Tibial nerve (tissue), 4 donors: ENCODE measurements around the gene TNPO1. TPM values are rescaled to one million over a fixed set of nuclear protein-coding genes. Genes with fewer than 3 reads are reported as not detected.

Source experiments
- DNase-seq, 2 donors: peaks; one replicate each; pipeline ENCODE4 v3.0.0-alpha.2; 2019; ENCODE audit warnings: low spot score in 2 of 2
- H3K27ac ChIP-seq, 4 donors: fragments of 200-600 bp; sonication (generic) in 3 of 4; one replicate each; pipeline ENCODE4 v1.5.1; 2017 to 2019; ENCODE audit warnings: mild to moderate bottlenecking in 1 of 4
- H3K27me3 ChIP-seq, 2 donors: fragments of 200-600 bp; sonication (generic) in 1 of 2; one replicate each; pipeline versions ENCODE4 v1.5.1 to v1.6.0; 2017 to 2019
- H3K36me3 ChIP-seq, 3 donors: fragments of 200-600 bp; sonication (generic); one replicate each; pipeline ENCODE4 v1.5.1; 2018 to 2019
- H3K4me1 ChIP-seq, 4 donors: fragments of 200-600 bp; sonication (generic) in 3 of 4; one replicate each; pipeline ENCODE4 v1.5.1; 2017 to 2019
- H3K4me3 ChIP-seq, 4 donors: fragments of 200-600 bp; sonication (generic) in 3 of 4; one replicate each; pipeline ENCODE4 v1.5.1; 2017 to 2019; ENCODE audit warnings: mild to moderate bottlenecking in 1 of 4, moderate library complexity in 1 of 4
- H3K9me3 ChIP-seq, 4 donors: fragments of 200-600 bp; sonication (generic) in 3 of 4; one replicate each; pipeline ENCODE4 v1.5.1; 2017 to 2019
- EP300 ChIP-seq, 2 donors: sonication (generic); formaldehyde crosslinking; IDR thresholded peaks; one replicate each; pipeline ENCODE4 v1.6.1; 2017; ENCODE audit warnings: antibody characterized with exemption in 2 of 2, mild to moderate bottlenecking in 1 of 2
- POLR2A ChIP-seq, 2 donors: fragments of 450-650 bp; IDR thresholded peaks; one replicate each; pipeline ENCODE4 v1.6.1; 2017; ENCODE audit warnings: antibody characterized with exemption in 2 of 2, mild to moderate bottlenecking in 2 of 2, moderate library complexity in 2 of 2
- whole genome bisulfite sequencing, 2 donors: methylation state at CpG; one replicate each; pipeline ENCODE4 v1.1.5; 2018; 5-methylcytosine and 5-hydroxymethylcytosine counted together
- total RNA-seq, 4 donors: library from RNA; depleted of rRNA; stranded (reverse); fragments of >200 nt; gene quantifications; one replicate each; pipeline ENCODE4 v1.1.0, GENCODE V29; 2016
- TF ChIP-seq, protein P1 (sequence below), 5 experiments: fragments of 200-600 bp in 3 of 5; fragments of 450-650 bp in 2 of 5; sonication (generic) in 3 of 5; IDR thresholded peaks; one replicate each; pipeline ENCODE4 v1.5.1; 2016 to 2019; ENCODE audit warnings: antibody characterized with exemption in 5 of 5, mild to moderate bottlenecking in 3 of 5, moderate library complexity in 2 of 5

Gene TNPO1
- total RNA-seq, 4 donors from 2014 or later = 58.2 to 106 (median 81.4) TPM

DNA sequence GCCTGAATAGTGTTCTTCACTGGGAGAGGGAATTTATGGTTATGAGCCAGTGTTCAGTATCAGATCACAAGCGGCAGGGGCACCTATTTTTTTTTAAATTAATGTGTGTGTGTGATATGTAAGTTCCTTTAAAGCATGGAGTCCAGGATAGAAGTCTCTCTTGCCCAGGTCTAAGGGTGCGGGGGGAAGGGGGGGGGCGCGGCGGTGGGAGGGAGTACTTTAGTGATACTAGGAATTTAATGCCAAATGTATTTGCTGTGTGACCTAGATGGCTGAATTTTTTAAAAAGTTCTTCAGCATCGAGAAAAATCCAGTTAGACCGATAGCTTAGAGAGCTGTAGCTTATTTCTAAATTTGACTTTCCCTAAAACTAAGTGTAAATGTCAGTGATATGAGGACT, 137.9 kb downstream of the TNPO1 start:
- 81 to 85% methylated on average over 7 of the region's 7 CpGs for WGBS, 2 donors
- DNase-seq = no peak
- Histone ChIP-seq H3K9me3 (no peaks in the 10 kb centered on the region), H3K36me3 (no peaks in the 10 kb centered on the region), H3K4me3 (peak overlapping the region in 1 of 4 donors; percentile 93), H3K4me1 (peaks cover 0 to 44% (median 18%) of the 10 kb centered on the region in 4 donors), H3K27me3 (no peaks in the 10 kb centered on the region), H3K27ac (peak overlapping the region; percentile 86 to 99 (median 97))
- TF ChIP-seq, protein P1, sequence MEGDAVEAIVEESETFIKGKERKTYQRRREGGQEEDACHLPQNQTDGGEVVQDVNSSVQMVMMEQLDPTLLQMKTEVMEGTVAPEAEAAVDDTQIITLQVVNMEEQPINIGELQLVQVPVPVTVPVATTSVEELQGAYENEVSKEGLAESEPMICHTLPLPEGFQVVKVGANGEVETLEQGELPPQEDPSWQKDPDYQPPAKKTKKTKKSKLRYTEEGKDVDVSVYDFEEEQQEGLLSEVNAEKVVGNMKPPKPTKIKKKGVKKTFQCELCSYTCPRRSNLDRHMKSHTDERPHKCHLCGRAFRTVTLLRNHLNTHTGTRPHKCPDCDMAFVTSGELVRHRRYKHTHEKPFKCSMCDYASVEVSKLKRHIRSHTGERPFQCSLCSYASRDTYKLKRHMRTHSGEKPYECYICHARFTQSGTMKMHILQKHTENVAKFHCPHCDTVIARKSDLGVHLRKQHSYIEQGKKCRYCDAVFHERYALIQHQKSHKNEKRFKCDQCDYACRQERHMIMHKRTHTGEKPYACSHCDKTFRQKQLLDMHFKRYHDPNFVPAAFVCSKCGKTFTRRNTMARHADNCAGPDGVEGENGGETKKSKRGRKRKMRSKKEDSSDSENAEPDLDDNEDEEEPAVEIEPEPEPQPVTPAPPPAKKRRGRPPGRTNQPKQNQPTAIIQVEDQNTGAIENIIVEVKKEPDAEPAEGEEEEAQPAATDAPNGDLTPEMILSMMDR (IDR thresholded peaks at IDR 0.05) = no peak
- TF ChIP-seq EP300 (IDR thresholded peaks at IDR 0.05) = no peak
- no peak for TF ChIP-seq POLR2A (IDR thresholded peaks at IDR 0.05)

- Histone ChIP-seq H3K36me3 (no peaks in the 10 kb centered on the region), H3K27ac (peak overlapping the region; percentile 86 to 99 (median 97)), H3K27me3 (no peaks in the 10 kb centered on the region), H3K4me1 (peaks cover 0 to 51% (median 18%) of the 10 kb centered on the region in 4 donors), H3K9me3 (no peaks in the 10 kb centered on the region), H3K4me3 (peak overlapping the region; percentile 65 to 93 (median 84))
- no peak for TF ChIP-seq EP300 (IDR thresholded peaks at IDR 0.05)
- TF ChIP-seq, protein P1 (IDR thresholded peaks at IDR 0.05) = no peak
- TF ChIP-seq POLR2A (IDR thresholded peaks at IDR 0.05) = no peak
- WGBS, 2 donors = 1 to 2% methylated on average over 31 to 32 of the region's 33 CpGs
- DNase-seq = peak in 1 of 2 donors; percentile 43
These were observed 138.8 kb downstream of the TNPO1 start for GRCh38 chr5:72955143-72955767.

DNA sequence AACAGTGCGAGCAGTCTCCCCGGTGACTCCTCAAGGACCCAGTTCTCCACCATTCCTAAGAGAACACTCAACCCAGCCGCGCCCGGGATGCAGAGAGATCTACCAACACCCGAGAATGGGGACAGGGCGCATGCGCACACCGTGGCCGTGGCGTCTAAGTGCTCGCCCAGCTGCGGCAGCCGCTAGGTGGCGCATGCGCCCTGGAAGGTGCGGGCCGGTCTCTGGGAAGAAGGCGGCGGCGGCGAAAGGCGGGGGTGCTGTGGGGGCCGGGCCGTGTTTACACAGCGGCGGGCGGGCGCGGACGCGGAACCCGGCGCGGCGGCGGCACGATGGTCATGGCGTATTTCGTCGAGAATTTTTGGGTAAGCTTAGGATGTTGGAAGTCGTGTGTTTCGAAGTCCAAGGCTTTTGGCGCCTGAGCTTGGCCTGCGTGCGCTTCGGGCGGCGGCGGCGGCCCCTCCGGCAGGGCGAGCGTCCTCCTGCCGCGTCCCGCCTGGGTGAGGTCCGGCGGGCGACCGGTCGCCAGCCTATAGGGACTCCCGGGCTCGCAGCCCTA, 139.4 kb downstream of the TNPO1 start, which contains the start of gene FCHO2:
TSS of gene FCHO2 (plus strand) at position 274 of the 556 bp plus-strand sequence. CDS start at position 330, 56 bp downstream.
- Histone ChIP-seq H3K27me3 (no peaks in the 10 kb centered on the region), H3K9me3 (no peaks in the 10 kb centered on the region), H3K36me3 (no peaks in the 10 kb centered on the region), H3K4me1 (peaks cover 0 to 51% (median 18%) of the 10 kb centered on the region in 4 donors), H3K4me3 (peak within 1 kb of the TSS; percentile 65 to 93 (median 84)), H3K27ac (peak within 1 kb of the TSS; percentile 86 to 99 (median 97))
- WGBS, 2 donors = 1% methylated on average over 35 to 45 of the region's 64 CpGs
- peak; percentile 98 to 99 for DNase-seq
- TF ChIP-seq EP300 (IDR thresholded peaks at IDR 0.05) (peak in 1 of 2 donors; percentile 91), POLR2A (IDR thresholded peaks at IDR 0.05) (peak; percentile 76 to 84)
- TF ChIP-seq, protein P1 (IDR thresholded peaks at IDR 0.05) = peak; percentile 90 to 99 (median 97)

GRCh38 chr5:72956324-72957140, 140.1 kb downstream of the TNPO1 start:
- peak in 1 of 2 donors; percentile 54 for DNase-seq

GRCh38 chr5:72957337-72957736, 140.9 kb downstream of the TNPO1 start:
- no peak for DNase-seq
- Histone ChIP-seq H3K27me3 (no peaks in the 10 kb centered on the region), H3K4me1 (peaks cover 0 to 44% (median 18%) of the 10 kb centered on the region in 4 donors), H3K9me3 (no peaks in the 10 kb centered on the region), H3K27ac (peak overlapping the region; percentile 23 to 99 (median 97)), H3K4me3 (peak overlapping the region in 2 of 4 donors; percentile 85 to 93), H3K36me3 (peaks cover 0 to 3% (median 0%) of the 10 kb centered on the region in 3 donors)
- TF ChIP-seq POLR2A (IDR thresholded peaks at IDR 0.05) = no peak
- TF ChIP-seq, protein P1 (IDR thresholded peaks at IDR 0.05) = no peak
- TF ChIP-seq EP300 (IDR thresholded peaks at IDR 0.05) = no peak
- 81 to 86% methylated on average over 1 of the region's 1 CpG for WGBS, 2 donors

More at GRCh38 chr5:72956324-72957140, 140.1 kb downstream of the TNPO1 start:
- H3K27me3 ChIP-seq = no peaks in the 10 kb centered on the region
- H3K4me3 ChIP-seq = peak overlapping the region; percentile 65 to 93 (median 84)
- peaks cover 0 to 2% (median 0%) of the 10 kb centered on the region in 3 donors for H3K36me3 ChIP-seq
- peak overlapping the region; percentile 86 to 99 (median 97) for H3K27ac ChIP-seq
- peaks cover 0 to 47% (median 18%) of the 10 kb centered on the region in 4 donors for H3K4me1 ChIP-seq
- WGBS, 2 donors = 1% methylated on average over 16 to 17 of the region's 51 CpGs
- no peaks in the 10 kb centered on the region for H3K9me3 ChIP-seq
- TF ChIP-seq POLR2A (IDR thresholded peaks at IDR 0.05) (no peak), EP300 (IDR thresholded peaks at IDR 0.05) (peak in 1 of 2 donors; percentile 30)
